GM18520 (cell line): Measurements from ENCODE around the gene TAS2R10.
"Not testable (repeated sequence)": the region's sequence is repeated elsewhere in the genome, so short reads cannot be mapped to it uniquely, and the experiment has no call there.

Source experiments
- ATAC-seq: cut with Tn5 transposase; IDR thresholded peaks from one replicate; pipeline ENCODE4 v1.9.1; 2021; ENCODE audit not compliant: unreplicated experiment

Gene TAS2R10, protein sequence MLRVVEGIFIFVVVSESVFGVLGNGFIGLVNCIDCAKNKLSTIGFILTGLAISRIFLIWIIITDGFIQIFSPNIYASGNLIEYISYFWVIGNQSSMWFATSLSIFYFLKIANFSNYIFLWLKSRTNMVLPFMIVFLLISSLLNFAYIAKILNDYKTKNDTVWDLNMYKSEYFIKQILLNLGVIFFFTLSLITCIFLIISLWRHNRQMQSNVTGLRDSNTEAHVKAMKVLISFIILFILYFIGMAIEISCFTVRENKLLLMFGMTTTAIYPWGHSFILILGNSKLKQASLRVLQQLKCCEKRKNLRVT

DNA sequence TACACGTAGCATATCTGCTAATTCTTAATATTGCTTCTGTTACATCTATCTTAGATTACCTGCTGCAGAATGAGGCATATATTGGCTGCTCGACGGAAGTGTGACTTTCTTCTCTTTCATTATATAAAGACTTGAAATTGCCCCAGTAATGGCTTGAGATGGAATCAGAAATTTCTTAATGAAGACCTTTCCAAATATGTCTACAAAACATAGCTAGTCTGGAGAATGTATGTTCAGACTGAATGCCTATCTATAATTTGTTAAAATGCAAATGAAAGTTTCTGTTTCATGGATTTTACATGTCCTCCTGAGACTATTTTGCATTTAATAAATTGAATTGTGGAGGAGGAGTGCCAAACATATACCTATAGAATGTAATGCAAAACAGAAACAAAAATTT is at the start of gene TAS2R10:
Gene TAS2R10, minus strand, starts transcription at position 101 of the 400 bp plus-strand sequence. Its CDS starts 89 bp downstream, at position 12.
- ATAC-seq, result no peak

DNA sequence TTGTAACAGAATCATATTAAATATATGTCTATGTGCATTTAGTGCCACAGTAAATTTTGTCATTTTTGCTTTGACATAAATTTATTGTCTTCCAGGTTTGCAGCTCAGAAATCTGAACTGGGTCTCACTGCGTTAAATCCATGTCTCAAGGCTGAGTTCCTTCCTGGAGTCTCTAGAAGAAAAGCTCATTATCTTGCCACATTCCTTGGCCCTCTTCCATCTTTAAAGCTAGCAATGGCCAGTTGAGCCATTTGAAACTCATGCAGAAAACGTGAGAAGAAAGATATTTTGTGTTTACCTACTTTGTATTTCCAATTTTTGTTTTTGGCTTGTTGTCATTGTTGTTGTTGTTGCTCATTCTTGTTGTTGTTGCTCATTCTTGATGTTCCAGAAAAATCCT is 47.2 kb upstream of the TAS2R10 start:
- ATAC-seq, result no peak

DNA sequence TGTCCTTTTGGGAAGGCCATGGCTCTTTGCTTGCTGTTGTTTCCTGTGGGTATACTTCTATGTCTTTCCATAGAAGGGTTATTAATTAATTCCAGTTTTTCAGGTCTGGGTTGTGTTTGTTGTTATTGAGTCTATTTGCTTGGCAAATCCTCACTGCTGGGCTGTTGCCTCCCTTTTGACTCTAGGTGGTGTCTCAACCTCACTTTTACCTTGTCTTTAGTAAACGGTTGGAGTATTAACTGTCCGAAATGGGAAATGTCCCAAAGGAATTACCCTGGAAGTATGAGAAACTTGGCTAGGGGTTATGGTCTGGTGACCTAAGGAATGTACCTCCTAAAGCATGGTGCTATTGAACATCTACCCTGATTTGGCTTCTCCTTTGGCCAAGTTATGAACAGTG is 41.2 kb upstream of the TAS2R10 start:
- no peak for ATAC-seq

DNA sequence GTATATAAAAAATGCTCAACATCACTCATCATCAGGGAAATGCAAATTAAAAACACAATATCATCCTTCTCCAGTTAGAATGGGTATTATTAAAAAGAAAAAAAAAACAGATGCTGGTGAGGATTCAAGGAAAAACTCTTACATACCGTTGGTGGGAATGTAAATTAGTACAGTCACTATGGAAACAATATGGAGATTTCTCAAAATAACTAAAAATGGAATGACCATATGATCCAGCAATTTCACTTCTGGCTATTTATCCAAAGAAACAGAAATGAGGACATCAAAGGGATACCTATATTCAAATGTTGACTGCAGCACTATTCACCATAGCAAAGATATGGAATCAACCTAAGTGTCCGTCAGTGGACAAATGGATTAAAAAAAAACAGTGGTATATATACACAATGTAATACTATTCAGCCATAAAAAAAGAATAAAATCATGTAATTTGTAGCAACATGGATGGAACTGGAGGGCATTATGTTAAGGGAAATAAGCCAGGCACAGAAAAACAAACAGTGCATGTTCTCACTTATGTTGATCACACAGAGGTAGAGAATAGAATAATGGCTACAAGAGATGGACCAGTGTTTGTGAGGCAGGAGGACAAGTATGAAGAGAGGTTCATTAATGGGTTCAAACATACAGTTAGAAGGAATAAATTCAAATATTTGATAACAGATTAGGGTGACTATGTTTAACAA is 37.5 kb upstream of the TAS2R10 start:
- ATAC-seq, result no peak

DNA sequence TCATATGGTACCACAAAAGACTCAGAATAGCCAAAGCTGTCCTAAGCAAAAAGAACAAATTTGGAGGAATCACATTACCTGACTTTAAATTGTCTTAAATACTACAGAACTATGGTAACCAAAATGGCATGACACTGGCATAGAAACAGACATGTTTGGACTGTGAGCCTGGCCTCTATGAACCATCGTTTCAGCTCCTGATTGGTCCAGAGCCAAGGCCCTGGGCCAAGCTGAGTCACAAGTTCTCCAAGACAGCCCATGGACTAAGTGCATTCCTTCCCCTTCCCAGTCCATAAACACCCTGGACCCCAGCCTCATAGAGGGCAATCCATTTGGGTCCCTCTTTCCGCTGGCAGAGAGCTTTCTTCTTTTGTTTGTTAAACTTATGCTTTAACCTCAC is 35.2 kb upstream of the TAS2R10 start:
- no peak for ATAC-seq

DNA sequence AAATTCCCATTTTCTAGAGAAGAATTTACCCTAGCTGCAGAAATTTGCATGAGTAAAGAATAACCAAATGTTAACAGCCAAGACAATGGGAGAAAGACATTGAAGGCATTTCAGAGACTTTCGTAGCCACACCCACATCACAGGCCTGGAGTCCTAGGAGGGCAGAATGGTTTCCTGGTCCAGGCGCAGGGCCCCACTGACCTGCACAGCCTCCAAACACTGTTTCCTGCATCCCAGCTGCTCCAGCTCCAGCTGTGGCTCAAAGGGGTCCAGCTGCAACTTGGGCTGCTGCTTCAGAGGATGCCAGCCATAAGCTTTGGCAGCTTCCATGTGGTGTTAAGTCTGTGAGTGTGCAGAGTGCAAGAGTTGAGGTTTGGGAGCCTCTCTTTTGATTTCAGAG is 29.6 kb upstream of the TAS2R10 start:
- ATAC-seq, result no peak

DNA sequence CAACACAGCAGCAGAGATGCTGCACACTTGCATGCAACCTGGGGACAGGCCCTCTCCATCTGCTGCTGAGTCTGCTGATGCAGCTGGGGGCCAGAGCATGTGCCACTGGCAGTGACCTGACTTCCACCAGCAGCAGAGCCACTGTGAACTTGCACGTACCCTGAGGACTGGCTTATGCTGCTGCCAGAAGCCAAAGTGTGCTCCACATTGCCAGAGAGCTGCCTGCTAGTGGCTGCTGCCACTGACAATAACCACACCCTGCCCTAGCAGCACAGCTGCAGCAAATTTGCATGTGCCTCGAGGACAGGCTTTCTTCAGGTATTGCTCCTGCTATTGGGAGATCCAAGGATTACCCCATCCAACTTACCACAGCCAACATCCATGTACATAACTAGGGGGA is 27.6 kb upstream of the TAS2R10 start:
- ATAC-seq, result no peak

DNA sequence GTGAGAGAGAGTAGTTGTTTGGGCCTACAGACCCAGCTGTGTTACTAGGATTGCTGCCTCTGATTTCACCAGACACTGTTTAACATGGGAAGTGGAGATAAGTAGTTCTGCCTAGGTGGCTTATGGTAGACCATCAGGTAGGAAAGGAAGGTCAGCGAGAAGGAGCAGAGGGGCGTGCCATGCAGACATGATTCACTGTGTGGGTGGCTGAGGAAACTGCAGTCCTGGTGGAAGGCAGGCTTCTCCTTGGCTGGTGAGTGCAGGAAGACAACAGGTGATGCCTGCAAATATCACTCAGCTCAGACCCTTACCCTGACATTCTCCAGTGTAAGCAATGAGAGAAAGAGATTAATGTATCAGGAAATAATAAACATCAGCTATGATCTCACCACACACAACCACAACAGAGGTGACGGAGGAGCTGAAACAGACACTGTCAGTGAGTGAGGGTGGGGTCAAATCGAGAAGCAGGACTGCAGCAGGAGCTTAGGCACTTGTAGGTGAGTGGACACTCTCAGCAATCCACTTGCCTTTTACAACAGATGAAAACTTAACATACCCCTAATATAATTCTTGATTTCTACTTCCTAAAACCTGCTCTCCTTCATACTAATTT is 25.2 kb upstream of the TAS2R10 start:
- no peak for ATAC-seq

DNA sequence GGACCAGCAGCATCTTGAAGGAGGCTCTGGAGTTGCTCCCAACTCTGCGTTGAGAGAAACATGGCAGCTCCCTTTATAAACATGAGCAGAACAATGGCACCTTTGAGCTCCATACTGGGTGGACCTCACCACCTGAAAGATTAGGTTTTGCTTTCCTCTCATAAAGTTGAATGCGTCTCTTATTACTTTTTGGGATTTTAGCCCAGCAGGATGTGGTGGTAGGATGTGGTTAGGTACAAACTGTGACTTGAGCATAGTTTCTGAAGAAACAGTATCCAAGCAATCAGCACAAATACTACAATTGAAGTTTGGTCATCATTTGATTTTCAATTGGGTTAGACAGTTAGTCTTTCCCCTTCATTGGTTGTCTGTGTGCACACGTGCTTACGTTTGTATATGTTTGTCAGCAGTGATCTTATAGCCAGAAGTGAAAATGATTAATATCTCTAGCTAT is 23.3 kb upstream of the TAS2R10 start, which contains the start of gene PRR4:
Gene PRR4, minus strand, starts transcription at position 51 of the 454 bp plus-strand sequence. Its CDS starts 38 bp downstream, at position 13.
- ATAC-seq, result no peak

DNA sequence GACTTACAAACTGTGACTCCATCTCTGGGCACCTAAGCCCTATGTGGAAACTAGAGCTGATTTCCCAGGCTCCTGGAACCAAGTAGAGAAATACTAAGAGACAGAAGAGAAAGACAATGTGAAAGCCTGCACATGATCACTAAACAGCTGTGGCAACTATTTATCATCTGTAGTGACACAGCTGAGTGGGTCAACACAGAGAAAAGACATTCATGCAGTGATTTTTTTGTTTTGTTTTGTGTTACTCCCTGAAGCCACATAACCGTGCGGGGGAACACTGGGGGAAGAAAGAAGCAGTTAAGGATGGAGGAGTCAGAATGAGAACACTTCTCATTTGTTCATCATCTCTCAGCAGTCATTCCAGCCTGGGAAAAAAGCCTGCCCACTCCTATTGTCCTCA is 21.6 kb upstream of the TAS2R10 start:
- no peak for ATAC-seq

DNA sequence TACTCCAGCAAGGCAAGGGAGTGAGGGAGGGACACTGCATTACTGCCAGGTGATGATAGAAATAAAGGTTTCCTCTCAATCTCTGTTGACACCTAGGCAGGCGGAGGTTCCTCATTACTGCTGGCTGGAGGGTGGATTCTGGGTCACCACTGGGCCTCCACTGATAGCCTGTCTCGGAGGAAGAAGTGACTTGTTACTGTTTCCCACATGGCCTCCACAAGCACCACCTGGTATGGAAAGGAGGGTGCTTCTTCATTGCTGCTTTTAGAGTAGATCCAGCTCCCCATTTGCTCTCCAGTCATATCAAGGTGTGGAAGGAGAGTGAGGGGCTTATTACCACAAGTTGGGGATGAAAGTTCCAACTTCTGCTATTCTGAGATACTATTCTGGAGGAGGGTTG is 16.7 kb upstream of the TAS2R10 start:
- ATAC-seq, result no peak

DNA sequence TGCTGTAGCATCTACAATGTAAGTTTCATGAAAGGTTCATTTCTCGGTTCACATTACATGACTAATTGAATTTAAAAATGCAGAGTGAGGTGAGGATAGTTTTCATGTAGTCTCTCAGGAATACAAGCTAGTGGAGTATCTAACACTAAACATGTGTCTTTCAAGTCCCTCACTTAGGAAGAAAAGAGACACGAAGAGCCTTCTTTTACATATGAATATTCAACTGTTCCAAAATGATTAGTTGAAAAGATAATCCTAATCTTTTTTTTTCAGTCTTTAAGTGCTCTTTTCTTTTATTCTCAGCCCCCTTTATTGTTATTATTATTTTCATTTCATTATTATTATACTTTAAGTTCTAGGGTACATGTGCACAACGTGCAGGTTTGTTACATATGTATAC is 12.3 kb upstream of the TAS2R10 start:
- no peak for ATAC-seq

DNA sequence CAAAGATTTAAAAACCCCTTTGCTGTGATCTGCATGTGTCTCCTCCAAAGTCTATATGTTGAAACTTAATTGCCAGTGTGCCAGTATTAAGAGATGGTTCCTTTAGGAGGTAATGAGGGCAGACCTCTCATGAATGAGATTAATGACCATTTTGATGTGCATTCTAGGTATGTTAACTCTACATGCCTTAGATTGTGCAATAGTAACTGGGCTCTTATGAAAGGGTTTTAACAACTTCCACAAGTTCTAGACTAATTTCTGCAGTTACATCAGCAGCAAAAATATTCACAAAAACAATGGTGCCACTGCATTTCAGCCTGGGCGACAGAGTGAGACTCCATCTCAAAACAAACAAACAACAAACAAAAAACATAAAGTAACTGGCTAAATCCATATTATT is 3.8 kb upstream of the TAS2R10 start:
- no peak for ATAC-seq

DNA sequence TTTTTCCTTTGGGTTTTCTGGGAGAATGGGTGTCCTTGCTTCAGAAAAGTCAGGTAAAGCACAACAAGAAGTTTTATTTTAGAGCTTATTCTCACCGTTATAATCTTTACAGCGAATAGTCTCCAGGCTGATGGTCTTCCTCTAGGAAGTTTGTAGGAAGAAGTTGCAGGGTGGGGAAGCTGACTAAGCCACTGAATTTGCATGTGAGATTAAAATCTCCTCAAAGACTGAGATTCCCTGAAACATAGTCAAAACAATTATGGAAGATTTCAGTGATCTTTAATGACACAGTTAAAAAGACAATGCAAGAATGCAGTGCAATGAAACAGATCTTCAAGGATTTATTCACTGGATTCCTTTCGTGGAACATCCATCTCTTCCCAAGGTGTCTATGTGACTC is 1.2 kb downstream of the TAS2R10 start:
- ATAC-seq, result no peak

DNA sequence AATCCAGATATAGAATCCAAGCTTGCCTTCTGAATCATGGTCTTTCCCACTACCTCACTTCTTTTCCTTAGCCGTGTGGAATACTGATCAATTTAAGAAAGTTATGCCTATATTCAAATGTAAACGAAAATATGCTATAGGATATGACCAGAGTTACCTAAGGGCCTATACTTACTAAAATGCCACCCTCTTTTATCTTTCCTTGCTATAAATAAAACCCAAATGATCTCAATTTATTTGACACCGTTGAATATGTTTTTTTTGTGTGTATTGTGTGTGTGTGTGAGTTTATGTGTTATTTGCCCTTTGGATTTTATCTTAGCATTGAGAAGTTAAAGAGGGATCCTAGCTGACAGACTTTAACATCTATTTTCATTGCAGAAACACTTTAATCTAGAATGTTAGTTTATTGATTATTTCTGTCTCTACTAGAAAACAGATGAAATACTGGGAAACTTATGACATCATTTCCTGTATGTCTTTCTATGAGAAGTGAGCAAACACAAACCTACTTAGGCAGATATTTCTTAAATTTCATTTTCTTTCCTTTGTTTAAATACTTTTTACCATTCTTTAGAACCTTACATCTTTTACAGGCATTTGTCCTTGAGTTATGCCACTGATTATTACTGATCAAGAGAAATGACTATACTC is 14.1 kb downstream of the TAS2R10 start:
- no peak for ATAC-seq

DNA sequence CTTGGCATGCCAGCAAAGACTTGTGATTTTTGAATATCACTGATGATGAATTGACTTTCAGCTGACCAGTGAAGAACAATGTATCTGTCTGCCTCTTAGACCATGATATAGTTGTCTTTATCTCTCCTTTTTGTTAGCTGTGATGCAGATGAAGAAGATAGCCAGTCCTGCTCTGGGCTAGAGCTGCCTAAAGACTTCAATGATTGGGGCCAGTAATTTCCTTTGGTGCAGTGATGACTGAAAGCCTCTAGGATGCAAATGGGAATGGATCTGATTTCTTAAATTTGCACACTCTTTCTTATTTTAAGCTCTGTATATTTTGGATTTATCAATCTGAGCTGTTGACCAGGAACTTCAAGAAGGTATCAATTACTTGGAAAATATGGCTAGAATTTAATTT is 16.1 kb downstream of the TAS2R10 start, which contains the start of gene TAS2R9:
Gene TAS2R9, minus strand, starts transcription at position 101 of the 400 bp plus-strand sequence. Its CDS starts 93 bp downstream, at position 8.
- no peak for ATAC-seq

DNA sequence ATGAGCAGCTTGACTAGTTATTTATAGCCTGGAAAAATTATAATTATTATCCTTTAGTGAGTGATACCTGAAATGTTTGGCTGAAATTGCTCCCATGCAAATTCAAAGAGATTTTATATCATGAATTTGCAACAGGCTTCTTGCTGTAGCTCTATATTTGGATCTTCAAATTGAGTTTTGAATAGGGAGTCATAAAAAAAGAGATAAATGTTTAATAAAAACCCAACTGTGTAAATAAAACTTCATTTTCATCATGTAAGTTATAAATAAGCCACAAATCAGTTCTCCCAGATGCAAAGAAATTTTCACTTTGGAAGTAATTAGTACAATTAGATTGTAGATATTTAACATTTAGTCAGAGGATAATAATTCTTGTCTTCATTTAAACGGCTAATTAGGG is 19.0 kb downstream of the TAS2R10 start, which contains the start of gene TAS2R8:
Gene TAS2R8, minus strand, starts transcription at position 101 of the 400 bp plus-strand sequence. CDS start 306 bp downstream, outside the sequence.
- ATAC-seq, result no peak

DNA sequence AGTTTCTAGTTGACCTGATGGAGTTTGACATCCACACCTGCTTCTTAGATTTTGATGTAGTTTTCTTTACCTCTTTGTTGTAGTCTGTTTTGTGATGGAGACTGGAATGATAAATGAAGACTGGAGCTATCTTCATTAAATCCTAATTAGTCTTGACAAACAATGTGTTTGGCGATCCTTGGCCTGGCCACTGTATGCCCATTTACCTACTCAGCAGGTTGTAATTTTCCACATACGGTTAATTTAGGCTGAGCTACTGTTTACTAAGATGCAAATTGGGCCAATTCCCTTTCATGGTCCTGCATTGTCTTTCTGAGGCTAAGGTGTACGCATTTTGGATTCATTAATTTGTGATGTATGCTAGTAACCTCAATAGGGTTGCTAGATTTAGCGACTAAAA is 23.6 kb downstream of the TAS2R10 start, which contains the start of gene TAS2R7:
Gene TAS2R7, minus strand, starts transcription at position 41 of the 400 bp plus-strand sequence. CDS start 57 bp downstream, outside the sequence.
- no peak for ATAC-seq

DNA sequence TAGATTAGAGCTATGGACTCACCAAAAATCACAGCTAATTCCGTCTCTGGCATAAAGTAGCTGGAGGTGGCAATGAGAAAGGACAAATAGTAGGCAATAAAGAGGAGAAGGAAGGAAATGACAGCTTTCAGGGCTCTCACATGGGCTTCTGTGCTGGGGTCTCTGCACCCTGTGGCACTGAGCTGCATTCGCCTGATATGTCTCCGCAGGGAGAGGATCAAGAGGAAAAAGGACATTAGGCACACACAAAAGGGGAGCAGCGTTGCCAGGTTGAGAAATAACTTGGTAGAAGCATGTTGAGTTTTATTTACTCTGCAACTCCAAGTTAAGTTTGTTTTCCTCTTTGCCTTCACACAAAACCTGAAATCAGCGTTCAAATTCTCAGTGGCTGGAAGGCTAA is 24.4 kb downstream of the TAS2R10 start:
- no peak for ATAC-seq

DNA sequence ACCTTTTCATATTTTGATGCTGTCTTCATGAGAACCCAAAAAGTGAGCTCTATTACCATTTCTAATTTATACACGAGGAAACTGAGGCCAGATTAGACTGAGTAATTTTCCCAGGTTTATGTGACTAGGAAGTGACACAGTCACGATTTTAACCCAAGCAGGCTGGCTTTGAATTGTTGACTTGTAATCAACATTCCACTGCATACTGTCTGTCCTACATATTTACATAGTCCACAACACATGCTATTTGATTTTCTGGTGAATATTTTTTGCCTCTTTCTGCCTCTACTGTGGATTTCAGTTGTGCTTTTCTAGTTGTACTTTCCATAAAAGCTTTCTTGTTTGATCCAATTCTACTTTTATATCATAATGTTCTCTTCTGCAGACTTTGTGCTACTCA is 31.9 kb downstream of the TAS2R10 start:
- no peak for ATAC-seq

DNA sequence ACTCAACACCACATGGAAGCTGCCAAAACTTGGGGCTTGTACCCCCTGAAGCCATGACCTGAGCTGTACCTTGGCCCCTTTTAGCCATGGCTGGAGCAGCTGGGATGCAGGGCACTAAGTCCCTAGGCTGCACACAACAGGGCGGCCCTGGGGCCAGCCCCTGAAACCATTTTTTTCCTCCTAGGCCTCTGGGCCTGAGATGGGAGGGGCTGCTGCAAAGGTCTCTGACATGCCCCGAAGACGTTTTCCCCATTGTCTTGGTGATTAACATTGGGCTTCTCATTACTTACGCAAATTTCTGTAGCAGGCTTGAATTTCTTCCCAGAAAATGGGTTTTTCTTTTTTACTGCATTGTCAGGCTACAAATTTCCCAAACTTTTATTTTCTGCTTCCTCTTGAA is 34.4 kb downstream of the TAS2R10 start:
- ATAC-seq, result not testable (repeated sequence)
